Measurements from ENCODE around the gene IFNL1. TPM values are rescaled to one million over a fixed set of nuclear protein-coding genes. Genes with fewer than 3 reads are reported as not detected.
"Not testable (repeated sequence)": the region's sequence is repeated elsewhere in the genome, so short reads cannot be mapped to it uniquely, and the experiment has no call there.

IFNL1 gene
- total RNA-seq = not detected in 2 replicates
- polyA plus RNA-seq (2012) = not detected

DNA sequence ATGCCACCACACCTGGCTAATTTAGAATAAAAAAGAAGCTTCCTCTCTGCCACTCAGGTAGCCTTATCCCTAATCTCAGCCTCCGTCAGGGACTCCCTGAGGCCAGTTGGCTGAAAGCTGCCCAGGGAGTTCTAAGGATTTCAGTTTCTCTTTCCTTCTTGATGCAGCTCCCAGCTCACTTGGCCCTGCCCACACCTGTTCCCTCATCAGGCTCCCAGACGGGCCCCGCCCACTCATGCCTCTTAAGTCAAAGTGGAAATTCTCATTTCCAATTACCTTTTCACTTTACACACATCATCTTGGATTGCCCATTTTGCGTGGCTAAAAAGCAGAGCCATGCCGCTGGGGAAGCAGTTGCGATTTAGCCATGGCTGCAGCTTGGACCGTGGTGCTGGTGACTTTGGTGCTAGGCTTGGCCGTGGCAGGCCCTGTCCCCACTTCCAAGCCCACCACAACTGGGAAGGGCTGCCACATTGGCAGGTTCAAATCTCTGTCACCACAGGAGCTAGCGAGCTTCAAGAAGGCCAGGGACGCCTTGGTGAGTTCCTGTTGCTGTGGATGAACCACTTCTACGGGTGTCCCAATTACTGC is at the start of gene IFNL1:
Gene IFNL1 (plus strand): TSS at position 353 of the 591 bp plus-strand sequence. CDS start 15 bp downstream, at position 368.
- no peak for DNase-seq (ENCODE audit: low read depth)

DNA sequence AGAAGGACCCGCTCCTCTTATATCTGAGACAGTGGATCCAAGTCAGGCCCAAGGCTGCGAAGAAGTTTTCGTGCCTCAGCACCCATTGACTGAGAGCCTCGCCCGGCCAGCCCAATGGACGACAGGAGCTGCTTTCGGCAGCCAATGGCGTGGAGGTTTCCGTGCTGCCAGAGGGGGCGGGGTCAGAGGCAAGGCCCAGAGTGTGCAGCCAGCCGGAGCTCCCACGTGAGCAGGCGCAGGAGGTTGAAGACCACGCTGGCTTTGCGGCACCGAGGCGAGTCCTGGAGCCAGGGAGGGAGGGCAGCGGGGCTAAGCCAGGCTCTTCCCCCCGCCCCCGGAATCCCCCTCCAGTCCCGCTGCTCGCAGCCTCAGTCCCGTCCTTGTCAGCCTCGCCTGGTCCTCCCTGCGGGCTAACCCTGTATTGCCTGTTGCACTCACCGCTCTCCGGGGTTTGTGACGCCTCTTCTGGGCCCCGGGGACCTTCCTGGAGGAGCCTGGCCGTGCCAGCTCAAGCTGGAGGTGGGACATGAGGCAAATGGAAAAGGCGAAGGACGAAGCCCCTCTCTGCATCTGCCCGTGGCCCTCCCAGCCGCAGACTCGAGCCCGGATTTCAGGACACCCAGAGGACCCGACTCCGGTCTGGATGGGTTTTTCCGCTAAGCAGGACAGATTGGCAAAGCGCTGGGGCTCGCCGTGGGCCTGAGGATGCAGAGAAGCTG is 49.1 kb upstream of the IFNL1 start:
- DNase-seq (ENCODE audit: low read depth) = no peak

GRCh38 chr19:39247701-39248664 is 48.2 kb upstream of the IFNL1 start:
- DNase-seq (ENCODE audit: low read depth) = no peak

GRCh38 chr19:39248806-39249205 is 47.4 kb upstream of the IFNL1 start, which contains the start of gene IFNL4:
IFNL4 (minus strand) TSS chr19:39248856.
- DNase-seq (ENCODE audit: low read depth) = no peak

GRCh38 chr19:39251081-39251480 is 45.1 kb upstream of the IFNL1 start:
- DNase-seq (ENCODE audit: low read depth) = no peak

GRCh38 chr19:39251846-39252245 is 44.4 kb upstream of the IFNL1 start:
- no peak for DNase-seq (ENCODE audit: low read depth)

DNA sequence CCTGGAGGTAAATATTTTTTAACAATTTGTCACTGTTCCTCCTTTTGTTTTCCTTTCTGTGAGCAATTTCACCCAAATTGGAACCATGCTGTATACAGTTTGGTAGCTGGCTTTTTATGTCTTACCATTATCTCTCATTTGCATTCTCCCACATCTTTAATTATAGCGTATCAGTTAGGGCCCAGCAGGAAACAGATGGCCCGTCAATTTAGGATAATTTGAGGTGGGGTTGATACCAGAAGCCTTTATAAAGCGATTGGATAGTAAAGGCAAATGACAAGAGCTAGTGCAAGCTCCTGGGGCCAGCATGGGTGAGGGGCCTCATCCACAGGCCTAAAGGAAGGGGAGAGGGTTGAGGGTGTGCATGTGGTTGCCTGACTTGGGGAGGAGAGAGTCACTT is 43.7 kb upstream of the IFNL1 start:
- no peak for DNase-seq (ENCODE audit: low read depth)

GRCh38 chr19:39253374-39254149 is 42.6 kb upstream of the IFNL1 start:
- DNase-seq (ENCODE audit: low read depth) = no peak

- no peak for DNase-seq (ENCODE audit: low read depth)
These were observed 41.5 kb upstream of the IFNL1 start for GRCh38 chr19:39254531-39255345.

GRCh38 chr19:39257227-39257626 is 39.0 kb upstream of the IFNL1 start:
- DNase-seq (ENCODE audit: low read depth) = no peak

GRCh38 chr19:39261704-39262103 is 34.5 kb upstream of the IFNL1 start:
- DNase-seq (ENCODE audit: low read depth) = no peak

GRCh38 chr19:39262496-39262895 is 33.7 kb upstream of the IFNL1 start:
- DNase-seq (ENCODE audit: low read depth) = no peak

- no peak for DNase-seq (ENCODE audit: low read depth)
These were observed 32.3 kb upstream of the IFNL1 start for GRCh38 chr19:39263912-39264305.

GRCh38 chr19:39264306-39265290 is 31.6 kb upstream of the IFNL1 start:
- DNase-seq (ENCODE audit: low read depth) = no peak

- DNase-seq (ENCODE audit: low read depth) = no peak
These were observed 30.8 kb upstream of the IFNL1 start for GRCh38 chr19:39265321-39265916.

GRCh38 chr19:39268085-39268484 is 28.1 kb upstream of the IFNL1 start, which contains the start of gene IFNL2:
IFNL2 (plus strand) TSS chr19:39268396; CDS start chr19:39268569, 173 bp downstream.
- not testable (repeated sequence) for DNase-seq (ENCODE audit: low read depth)

DNA sequence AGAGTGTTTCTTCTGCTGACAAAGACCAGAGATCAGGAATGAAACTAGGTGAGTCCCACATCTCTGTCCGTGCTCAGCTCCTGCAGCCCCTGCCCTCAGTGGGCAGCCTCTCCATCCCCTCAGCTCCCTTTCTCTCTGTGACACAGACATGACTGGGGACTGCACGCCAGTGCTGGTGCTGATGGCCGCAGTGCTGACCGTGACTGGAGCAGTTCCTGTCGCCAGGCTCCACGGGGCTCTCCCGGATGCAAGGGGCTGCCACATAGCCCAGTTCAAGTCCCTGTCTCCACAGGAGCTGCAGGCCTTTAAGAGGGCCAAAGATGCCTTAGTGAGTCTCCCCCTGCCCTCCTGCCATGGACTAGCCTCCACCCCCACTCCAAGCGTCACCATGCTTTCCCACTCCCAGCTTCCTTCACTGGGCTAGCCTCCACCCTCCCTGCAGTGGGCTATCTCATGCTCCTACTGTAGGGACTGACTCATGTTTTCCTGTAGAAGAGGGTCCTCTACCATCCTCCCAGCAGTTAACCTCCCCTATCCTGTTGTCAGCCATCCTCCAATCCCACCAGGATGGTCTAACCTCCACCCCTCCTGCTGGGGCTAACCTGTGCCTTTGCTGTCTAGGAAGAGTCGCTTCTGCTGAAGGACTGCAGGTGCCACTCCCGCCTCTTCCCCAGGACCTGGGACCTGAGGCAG is 27.5 kb upstream of the IFNL1 start:
- DNase-seq (ENCODE audit: low read depth) = not testable (repeated sequence)

GRCh38 chr19:39269369-39269768 is 26.8 kb upstream of the IFNL1 start:
- DNase-seq (ENCODE audit: low read depth) = not testable (repeated sequence)
